Measurements from ENCODE around the gene DSTYK. TPM values are rescaled to one million over a fixed set of nuclear protein-coding genes. Genes with fewer than 3 reads are reported as not detected.

DSTYK gene
- total and polyA plus RNA-seq, 2 experiments from 2014 or later: 6.1 to 10.7 TPM

- no peak overlapping the region for H3K27ac ChIP-seq (ENCODE audit: low read depth)
- no peak overlapping the region for H3K4me3 ChIP-seq
- peaks cover 5% of the 10 kb centered on the region for H3F3A ChIP-seq (replicated peaks; ENCODE audit: low read depth)
- peak; percentile 87 for ATAC-seq
- Mint-ChIP-seq H3K27ac (no peak overlapping the region), H3K27me3 (ENCODE audit: insufficient read depth, low read depth, poor library complexity) (peaks cover 3% of the 10 kb centered on the region), H3K4me3 (no peak overlapping the region), H3K36me3 (ENCODE audit: low read depth) (peaks cover 21% of the 10 kb centered on the region), H3K4me1 (peaks cover 21% of the 10 kb centered on the region; the same call in 2 of the 3 replicates), H3K9me3 (peaks cover 24% of the 10 kb centered on the region)
- H3K27me3 ChIP-seq (ENCODE audit: insufficient read depth): no peaks in the 10 kb centered on the region
- no peaks in the 10 kb centered on the region for H3K9me2 ChIP-seq (ENCODE audit: insufficient read depth)
- no peak overlapping the region for H3K4me2 ChIP-seq
- H3K36me3 ChIP-seq (ENCODE audit: insufficient read depth): no peaks in the 10 kb centered on the region; the same call in 1 of the 2 replicates
- H2AFZ ChIP-seq: no peak overlapping the region
- no peaks in the 10 kb centered on the region for H4K20me1 ChIP-seq (replicated peaks; ENCODE audit: insufficient read depth)
- TF ChIP-seq NANOG (IDR thresholded peaks at IDR 0.05; ENCODE audit: borderline replicate concordance): no peak
- peak; percentile 82 to 83 for TF ChIP-seq CTCF (conservative IDR thresholded peaks at IDR 0.05; ENCODE audit: low read depth in 2 of 2)
- H3K79me2 ChIP-seq (replicated peaks; ENCODE audit: insufficient read depth): no peaks in the 10 kb centered on the region
- peak; percentile 93 for DNase-seq (ENCODE audit: low spot score)
- peaks cover 6% of the 10 kb centered on the region for H3K4me1 ChIP-seq (ENCODE audit: insufficient read depth)
Observed at GRCh38 chr1:205141236-205142101, 70.0 kb downstream of the DSTYK start.

- DNase-seq (ENCODE audit: low spot score): no peak
- no peak for ATAC-seq
- Mint-ChIP-seq H3K4me3 (no peak overlapping the region), H3K27me3 (ENCODE audit: insufficient read depth, low read depth, poor library complexity) (peaks cover 3% of the 10 kb centered on the region), H3K27ac (no peak overlapping the region), H3K36me3 (ENCODE audit: low read depth) (peaks cover 21% of the 10 kb centered on the region), H3K4me1 (peaks cover 20% of the 10 kb centered on the region; the same call in 2 of the 3 replicates), H3K9me3 (peaks cover 24% of the 10 kb centered on the region)
- H3K36me3 ChIP-seq (ENCODE audit: insufficient read depth): no peaks in the 10 kb centered on the region; the same call in 1 of the 2 replicates
- H2AFZ ChIP-seq: no peak overlapping the region
- no peaks in the 10 kb centered on the region for H3K27me3 ChIP-seq (ENCODE audit: insufficient read depth)
- no peaks in the 10 kb centered on the region for H3K79me2 ChIP-seq (replicated peaks; ENCODE audit: insufficient read depth)
- TF ChIP-seq, protein P1, sequence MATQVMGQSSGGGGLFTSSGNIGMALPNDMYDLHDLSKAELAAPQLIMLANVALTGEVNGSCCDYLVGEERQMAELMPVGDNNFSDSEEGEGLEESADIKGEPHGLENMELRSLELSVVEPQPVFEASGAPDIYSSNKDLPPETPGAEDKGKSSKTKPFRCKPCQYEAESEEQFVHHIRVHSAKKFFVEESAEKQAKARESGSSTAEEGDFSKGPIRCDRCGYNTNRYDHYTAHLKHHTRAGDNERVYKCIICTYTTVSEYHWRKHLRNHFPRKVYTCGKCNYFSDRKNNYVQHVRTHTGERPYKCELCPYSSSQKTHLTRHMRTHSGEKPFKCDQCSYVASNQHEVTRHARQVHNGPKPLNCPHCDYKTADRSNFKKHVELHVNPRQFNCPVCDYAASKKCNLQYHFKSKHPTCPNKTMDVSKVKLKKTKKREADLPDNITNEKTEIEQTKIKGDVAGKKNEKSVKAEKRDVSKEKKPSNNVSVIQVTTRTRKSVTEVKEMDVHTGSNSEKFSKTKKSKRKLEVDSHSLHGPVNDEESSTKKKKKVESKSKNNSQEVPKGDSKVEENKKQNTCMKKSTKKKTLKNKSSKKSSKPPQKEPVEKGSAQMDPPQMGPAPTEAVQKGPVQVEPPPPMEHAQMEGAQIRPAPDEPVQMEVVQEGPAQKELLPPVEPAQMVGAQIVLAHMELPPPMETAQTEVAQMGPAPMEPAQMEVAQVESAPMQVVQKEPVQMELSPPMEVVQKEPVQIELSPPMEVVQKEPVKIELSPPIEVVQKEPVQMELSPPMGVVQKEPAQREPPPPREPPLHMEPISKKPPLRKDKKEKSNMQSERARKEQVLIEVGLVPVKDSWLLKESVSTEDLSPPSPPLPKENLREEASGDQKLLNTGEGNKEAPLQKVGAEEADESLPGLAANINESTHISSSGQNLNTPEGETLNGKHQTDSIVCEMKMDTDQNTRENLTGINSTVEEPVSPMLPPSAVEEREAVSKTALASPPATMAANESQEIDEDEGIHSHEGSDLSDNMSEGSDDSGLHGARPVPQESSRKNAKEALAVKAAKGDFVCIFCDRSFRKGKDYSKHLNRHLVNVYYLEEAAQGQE (IDR thresholded peaks at IDR 0.05; ENCODE audit: unreplicated experiment): no peak
- TF ChIP-seq ZNF114 (CRISPR knock-in tag; IDR thresholded peaks at IDR 0.05): no peak
- no peak for TF ChIP-seq POLR2AphosphoS5 (IDR thresholded peaks at IDR 0.05; ENCODE audit: low read depth)
- no peak for TF ChIP-seq ZNF331 (CRISPR knock-in tag; IDR thresholded peaks at IDR 0.05; ENCODE audit: low read depth)
- TF ChIP-seq STAT1 (IDR thresholded peaks at IDR 0.05; ENCODE audit: unreplicated experiment): no peak
- peaks cover 5% of the 10 kb centered on the region for H3F3A ChIP-seq (replicated peaks; ENCODE audit: low read depth)
- H3K4me2 ChIP-seq: no peak overlapping the region
- H3K4me3 ChIP-seq: no peak overlapping the region
- peaks cover 6% of the 10 kb centered on the region for H3K4me1 ChIP-seq (ENCODE audit: insufficient read depth)
- no peaks in the 10 kb centered on the region for H3K9me2 ChIP-seq (ENCODE audit: insufficient read depth)
- H4K20me1 ChIP-seq (replicated peaks; ENCODE audit: insufficient read depth): no peaks in the 10 kb centered on the region
- no peak overlapping the region for H3K27ac ChIP-seq (ENCODE audit: low read depth)
Observed at GRCh38 chr1:205140113-205140512, 71.4 kb downstream of the DSTYK start.

All from GM23338 (cell line).